Stimulated activated CD4-positive, alpha-beta T cell treated with anti-CD3 and anti-CD28 coated beads, Interleukin-15, amount 100 ng/mL, for 1 hour (primary cell): ENCODE data around the gene PIAS1.
"Not testable (repeated sequence)": the region's sequence is repeated elsewhere in the genome, so short reads cannot be mapped to it uniquely, and the experiment has no call there.

Experiments
- DNase-seq, 2 donors: peaks; one replicate each; pipeline ENCODE4 v3.0.0-alpha.2; 2020; ENCODE audit warnings: low read depth in 1 of 2, low spot score in 1 of 2

The PIAS1 gene

DNA sequence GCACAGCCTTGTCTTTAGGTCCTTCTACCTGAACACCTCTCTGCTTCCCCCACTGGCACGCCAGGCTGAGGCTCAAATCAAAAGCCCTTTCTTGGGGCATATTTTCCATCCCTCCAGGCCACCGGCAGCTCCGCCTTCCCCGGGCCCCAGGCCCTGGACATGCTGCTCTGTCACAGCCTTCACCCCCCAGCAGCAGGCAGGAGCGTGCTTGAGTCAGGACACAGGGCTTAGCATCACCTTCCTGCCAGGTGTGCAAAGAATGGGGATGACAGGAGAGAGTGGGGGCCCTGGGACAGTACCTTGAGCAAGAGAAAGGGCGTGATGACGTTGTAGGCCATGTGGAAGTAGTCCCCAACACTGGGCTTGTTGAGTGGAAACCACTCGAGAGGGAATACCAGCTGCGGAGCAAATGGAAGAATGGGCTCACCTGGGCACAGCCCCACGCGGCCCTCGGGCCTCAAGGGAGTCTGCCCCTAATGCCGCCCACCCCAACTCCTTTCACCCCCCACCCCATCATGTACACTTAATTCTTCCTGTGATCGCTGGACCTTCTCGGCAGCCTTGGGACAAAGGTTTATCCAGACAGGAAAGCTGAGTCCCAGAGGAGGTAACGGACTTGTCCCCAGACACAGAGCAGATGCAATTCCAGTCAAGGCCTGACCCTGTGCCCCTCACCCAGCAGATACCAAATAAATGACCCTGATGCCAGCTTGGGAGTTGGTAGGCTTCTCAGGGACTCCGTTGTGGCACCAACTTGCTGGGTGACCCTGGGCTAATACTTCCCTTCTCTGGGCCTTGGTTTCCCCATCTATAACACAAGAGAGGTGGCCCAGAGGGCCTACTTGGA, 160.1 kb downstream of the PIAS1 start:
- no peak for DNase-seq

DNA sequence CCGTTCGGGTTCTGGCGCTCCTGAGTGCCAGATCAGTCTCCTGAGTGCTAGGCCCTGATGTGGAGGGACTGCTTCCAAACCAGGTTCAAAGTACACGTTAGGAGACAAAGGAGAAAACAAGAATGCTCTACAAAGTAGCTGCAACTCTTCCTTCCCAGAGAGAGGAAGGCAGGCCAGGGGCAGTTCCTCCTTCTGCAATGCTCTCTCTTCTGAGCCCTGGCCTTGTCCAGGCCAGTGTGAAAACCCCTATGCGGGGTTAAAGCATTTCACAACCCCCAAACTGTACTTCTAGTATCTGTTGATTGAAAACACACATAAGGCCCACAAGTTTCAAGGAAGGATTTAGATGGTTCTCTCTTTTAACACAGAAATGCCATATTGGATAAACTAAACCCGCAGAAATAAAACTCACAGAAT, 160.7 kb downstream of the PIAS1 start:
- no peak for DNase-seq

DNA sequence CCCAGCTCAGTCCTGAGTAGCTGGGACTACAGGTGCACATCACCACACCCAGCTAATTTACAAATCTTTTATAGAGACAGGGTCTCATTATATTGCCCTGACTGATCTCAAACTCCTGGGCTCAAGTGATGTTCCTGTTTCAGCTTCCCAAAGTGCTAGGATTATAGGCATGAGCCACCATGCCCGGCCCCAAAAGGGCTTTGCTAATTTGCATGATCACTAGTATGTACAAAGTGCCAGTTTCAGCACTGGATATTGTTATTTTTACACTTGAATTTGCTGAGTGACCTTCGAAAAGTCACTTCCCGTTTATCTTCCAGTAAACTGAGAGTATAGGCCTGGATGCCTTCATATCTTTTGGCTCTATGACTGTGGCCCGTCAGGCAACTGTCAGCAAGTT, 163.2 kb downstream of the PIAS1 start:
- DNase-seq = no peak

DNA sequence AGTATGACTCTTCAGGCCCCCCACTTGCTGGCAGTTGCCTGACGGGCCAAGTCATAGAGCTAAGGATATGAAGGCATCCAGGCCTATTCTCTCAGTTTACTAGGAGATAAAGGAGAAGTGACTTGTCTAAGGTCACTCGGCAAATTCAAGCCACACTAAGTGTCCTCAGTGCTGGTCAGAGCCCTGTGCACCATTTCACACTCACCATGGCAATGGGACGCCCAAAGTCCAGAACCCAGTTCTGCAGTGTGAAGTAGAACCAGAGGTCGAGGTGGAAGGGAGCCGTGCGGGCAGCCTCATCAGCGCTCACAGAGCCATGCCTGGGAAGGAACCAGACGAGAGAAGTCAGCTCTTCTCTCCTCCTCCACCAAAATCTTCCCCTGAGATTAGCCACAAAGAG, 164.2 kb downstream of the PIAS1 start:
- DNase-seq = no peak

DNA sequence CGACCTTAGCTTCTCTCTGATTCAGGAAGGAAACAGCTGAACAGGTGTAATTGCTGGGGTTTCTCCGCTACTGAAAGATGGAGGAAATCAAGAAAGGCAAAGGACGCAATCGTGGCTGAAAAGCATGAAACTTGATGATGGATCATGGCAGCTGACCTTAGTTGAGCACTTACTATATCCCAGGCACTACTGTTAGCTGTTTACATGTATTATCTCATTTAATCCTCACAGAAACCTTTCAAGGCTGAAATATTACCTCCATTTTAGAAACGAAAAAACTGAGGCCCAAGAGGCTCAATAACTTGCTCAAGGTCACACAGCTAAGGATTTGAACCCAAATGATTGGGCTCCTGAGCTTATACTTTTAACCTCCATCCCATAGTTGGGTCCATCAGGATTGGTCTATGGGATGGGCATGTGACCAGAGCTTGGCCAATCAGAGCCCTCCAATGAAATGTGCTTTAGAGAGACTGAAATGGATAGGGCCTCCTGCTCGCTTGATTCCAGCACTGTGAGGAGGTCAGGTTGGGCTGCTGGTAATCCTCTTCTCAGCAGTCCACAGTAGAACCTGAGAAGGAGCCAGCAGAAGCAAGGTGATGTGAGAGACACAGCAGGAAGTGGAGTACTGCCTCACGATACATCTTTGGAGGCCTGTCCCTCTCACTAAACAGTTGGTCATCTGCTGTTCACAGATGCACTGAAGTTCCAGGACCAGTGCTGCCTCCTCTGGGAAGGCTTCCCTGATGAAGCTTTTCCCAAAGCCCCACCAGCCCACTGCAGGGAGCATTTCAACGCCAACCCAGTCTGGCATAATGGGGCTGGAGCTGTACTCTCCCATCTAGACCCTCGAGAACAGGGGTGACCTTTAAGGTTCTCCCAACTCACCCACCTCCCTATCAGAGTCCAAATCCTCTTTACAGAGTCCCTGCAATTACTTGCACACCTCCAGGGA, 165.0 kb downstream of the PIAS1 start:
- DNase-seq = no peak

DNA sequence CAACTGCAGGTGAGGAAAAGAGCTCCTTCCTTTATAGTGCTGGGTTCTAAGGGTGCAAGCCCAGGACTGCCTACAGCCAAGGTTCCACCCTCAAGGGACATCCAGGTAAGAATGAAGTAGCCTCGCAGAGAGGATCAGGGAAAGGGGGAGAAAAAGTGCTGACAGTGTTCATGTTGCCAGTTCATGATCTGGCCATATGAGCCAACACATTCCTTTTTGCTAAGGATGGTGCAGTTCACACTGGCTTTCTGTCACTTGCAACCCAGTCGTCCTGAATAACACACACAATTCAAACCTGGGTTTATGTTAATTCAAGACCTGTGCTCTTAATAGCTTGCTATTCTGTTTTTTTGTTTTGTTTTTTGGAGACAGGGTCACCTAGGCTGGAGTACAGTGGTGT, 166.4 kb downstream of the PIAS1 start:
- DNase-seq = no peak

DNA sequence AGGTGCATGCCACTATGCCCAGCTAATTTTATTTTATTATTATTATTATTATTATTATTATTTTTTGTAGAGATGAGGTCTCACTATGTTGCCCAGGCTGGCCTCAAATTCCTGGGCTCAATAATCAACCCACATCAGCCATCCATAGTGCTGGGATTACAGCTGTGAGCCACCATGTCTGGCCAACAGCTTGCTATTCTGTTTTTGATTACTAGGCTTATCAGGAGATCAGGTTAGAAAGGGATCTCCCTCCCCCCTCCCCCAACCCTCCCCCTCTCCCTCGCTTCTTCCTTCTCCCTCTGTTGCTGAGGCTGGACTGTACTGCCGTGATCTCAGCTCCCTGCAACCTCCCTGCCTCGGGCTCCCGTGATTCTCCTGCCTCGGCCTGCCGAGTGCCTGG, 166.9 kb downstream of the PIAS1 start:
- DNase-seq = no peak

DNA sequence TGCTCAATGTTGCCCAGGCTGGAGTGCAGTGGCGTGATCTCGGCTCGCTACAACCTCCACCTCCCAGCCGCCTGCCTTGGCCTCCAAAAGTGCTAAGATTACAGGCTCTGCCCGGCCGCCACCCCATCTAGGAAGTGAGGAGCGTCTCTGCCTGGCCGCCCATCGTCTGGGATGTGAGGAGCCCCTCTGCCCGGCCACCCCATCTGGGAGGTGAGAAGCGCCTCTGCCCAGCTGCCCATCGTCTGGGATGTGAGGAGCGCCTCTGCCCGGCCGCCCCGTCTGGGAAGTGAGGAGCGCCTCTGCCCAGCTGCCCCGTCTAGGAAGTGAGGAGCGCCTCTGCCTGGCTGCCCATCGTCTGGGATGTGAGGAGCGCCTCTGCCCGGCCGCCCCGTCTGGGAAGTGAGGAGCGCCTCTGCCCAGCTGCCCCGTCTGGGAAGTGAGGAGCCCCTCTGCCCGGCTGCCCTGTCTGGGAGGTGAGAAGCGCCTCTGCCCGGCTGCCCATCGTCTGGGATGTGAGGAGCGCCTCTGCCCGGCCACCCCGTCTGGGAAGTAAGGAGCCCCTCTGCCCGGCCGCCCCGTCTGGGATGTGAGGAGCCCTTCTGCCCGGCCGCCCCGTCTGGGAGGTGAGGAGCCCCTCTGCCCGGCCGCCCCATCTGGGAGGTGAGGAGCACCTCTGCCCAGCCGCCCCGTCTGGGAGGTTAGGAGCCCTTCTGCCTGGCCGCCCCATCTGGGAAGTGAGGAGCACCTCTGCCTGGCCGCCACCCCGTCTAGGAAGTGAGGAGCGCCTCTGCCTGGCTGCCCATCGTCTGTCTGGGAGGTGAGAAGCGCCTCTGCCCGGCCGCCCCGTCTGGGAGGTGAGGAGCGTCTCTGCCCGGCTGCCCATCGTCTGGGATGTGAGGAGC, 167.7 kb downstream of the PIAS1 start:
- not testable (repeated sequence) for DNase-seq

DNA sequence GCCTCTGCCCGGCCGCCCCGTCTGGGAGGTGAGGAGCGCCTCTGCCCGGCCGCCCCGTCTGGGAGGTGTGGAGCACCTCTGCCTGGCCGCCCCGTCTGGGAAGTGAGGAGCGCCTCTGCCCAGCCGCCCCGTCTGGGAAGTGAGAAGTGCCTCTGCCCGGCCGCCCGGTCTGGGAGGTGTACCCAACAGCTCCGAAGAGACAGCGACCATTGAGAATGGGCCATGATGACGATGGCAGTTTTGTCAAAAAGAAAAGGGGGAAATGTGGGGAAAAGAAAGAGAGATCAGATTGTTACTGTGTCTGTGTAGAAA, 168.3 kb downstream of the PIAS1 start:
- DNase-seq = not testable (repeated sequence)

DNA sequence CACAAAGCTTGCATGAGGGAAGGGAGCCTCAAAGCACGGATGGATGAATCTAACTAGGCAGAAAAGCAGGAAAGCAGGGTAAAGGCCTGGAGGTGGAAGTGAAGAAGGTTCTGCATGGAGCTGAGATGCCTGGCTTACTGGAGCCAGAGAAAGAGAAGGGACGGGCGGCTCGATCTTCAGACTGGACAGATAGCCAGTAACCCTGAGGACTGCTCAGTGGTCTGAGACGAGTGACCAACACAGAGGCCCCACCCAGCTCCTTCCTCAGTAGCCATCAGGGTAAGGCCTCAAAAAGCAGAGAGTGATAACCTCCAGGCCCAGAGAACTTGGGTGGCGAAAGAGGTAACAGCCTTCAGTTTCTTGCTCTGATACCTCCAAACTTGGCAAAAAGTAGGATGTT, 169.1 kb downstream of the PIAS1 start:
- DNase-seq = no peak

DNA sequence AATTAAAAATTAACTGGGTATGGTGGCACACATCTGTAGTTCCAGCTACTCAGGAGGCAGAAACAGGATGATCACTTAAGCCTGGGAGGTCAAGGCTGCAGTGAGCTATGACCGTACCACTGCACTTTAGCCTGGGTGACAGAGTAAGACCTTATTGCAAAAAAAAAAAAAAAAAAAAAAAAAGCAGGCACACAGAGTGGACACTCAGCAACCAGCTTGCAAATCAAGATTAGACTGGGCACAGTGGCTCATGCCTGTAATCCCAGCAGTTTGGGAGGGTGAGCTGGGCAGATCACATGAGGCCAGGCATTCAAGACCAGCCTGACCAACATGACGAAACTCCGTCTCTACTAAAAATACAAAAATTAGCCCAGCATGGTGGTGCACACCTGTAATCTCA, 170.0 kb downstream of the PIAS1 start:
- no peak for DNase-seq

DNA sequence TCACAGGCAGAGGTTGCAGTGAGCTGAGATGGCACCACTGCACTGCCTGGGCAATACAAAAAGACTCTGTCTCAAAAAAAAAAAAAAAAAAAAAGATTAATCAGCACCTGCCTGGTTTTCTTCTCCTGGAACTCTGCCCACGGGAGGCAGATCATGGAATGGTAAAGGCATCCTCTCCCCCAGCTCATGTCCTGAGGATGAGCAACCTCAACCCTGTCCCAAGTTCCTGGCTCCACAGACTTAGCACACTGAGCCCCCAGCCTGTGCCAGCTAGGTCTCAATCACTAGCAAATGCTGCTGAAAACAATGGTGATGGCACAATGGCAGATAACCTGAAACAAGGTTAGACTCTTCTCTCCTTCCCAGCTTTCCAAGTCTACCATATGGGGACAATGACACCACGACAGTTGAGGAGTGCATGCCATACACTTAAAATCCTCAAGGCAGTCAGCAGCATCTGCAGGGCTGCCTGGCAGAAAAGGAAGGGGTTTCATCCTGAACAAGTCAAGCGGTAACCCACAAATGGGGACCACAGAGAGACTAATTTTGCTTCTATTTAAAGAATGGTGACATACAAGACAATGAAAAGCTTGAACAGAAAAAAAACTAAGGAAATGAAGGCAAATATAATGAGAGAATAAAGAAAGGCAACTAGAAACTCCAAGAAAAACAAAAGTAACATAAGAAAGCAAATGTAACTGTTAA, 170.6 kb downstream of the PIAS1 start:
- no peak for DNase-seq

DNA sequence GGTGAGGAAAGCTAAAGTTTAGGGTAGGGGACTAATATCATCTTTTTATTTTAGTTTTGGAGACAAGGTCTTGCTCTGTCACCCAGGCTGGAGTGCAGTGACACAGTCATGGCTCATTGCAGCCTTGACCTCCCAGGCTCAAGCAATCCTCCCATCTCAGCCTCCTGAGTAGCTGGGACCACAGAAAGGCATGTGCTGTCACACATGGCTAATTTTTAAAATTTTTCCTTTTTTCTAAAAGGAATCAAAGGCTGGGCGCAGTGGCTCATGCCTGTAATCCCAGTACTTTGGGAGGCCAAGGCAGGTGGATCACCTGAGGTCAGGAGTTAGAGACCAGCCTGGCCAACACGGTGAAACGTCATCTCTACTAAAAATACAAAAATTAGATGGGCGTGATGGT, 171.3 kb downstream of the PIAS1 start:
- not testable (repeated sequence) for DNase-seq

DNA sequence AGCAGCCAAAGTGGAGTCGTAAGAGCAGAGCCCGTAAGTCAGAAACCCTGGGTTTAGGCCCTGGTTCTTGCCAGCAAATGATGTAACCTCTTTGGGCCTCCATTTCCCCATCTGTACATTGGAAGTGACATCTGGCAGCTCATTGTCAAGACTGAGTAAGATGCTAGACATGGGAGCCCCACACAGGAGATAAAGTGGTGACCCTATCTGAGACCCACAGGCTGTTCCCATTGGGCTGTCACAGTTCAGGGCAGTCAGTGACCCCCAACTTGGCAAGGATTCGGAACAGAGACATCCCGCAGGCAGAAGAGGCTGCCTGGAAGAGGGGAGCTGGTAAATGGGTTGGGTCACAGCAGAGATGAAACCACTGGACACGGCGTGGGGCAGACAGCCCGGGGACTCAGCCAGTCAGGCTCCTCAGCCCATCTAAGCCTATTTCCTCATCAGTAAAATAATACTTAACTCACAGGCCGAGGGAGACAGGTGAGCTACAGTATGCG, 173.6 kb downstream of the PIAS1 start:
- DNase-seq = no peak

DNA sequence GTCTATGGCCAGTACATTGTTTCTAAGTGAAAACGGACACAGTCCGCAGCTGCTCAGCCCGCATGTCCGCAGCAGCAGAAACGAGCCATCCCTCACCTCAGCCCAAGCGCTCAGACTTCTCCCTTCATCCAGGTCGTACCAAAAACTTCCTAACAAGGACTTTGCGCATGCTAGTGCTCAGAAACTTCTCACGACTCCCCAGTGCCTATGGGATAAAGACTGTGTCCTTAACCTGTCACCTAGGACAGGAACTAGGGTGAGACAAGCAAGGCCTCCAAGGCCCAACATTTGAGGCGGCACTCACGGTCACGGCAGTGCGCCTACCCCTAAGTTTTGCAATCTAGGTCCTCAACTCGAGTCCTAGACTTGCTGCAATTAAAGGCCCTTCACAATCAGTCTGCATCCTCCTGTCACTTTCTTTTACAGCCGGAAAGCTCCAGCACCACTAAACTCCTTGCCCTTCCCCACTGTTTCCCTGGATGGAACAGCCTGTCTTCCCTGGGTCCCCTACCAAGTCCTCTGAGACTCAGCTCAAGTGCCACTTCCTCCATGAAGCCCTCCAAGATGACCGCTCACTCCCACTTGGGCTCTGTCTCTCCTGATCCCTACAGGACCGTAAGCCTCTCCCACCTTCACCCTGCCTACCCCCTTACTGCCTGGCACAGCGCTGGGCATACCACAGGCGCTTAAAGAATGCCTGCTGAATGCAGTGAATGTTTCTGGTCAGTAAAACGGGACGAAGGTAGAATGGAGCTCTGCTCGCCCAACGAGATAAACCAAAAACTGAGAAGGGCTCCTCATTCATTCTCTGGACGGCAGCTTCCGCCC, 174.2 kb downstream of the PIAS1 start:
- DNase-seq = no peak

DNA sequence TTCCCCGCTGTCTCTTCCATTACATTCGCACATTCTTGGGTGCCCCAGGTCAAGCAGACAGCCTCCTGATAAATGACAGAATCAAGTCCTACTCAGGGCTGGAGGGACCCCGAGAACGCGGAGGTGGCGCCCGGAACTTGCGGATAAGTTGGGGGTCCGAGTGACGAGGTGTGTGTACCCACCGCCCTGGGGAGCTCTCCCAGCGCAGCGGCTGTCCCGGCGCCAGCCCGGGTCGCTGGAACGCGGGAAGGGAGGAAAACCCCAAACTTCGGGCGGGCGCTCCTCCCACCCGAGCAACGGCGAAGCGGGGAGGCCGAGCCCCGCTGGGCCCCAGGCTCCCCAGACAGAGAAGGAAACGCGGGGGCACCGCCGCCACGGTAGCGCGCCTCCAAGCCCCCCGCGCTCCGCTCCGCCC, 174.9 kb downstream of the PIAS1 start:
- no peak for DNase-seq

DNA sequence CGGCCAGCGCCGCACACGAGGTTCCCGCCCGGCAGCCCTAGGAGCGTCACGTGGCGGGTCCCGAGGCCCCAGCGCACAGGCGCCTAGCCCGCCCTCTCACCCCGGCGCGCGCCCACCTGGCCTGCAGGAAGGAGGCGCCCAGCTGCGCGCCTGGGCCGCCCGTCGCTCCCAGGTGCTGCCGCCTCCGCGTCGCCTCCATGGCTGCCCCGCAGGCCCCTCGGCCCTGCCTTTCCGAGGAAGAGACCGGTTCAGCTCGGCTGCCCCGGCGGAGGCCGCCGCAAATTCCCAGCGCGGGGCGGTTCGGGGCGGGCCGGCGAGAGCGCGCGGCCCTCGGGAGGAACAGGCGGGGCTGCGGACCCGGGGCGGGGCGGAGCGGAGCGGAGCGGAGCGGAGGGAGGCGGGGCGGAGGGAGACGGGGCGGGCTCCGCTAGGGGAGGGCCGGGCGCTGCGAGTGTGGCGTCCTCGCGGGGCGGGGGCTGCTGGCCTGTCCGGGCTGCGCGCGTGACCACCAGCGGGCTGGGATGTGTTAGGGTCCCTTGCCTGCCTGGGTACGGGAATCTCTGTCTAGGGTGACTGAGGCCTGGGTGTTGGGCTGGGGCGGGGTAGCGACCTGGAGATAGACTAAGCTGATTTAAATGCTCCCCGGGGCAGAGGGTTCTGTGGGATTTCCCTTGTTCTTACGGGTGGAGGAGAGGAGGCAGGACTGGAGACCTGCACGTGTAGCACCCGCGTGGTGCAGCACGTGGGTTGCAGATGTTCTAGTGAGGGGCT, 175.5 kb downstream of the PIAS1 start, which contains the start of gene CLN6:
TSS of gene CLN6 (minus strand) at position 343 of the 771 bp plus-strand sequence. CDS start at position 199, 144 bp downstream.
- DNase-seq = peak; percentile 52 to 78
